ENCODE measurements around the gene CFAP90.
A peak's percentile ranks its signal among the peaks of the same experiment; 100 is the strongest.

Gene CFAP90

DNA sequence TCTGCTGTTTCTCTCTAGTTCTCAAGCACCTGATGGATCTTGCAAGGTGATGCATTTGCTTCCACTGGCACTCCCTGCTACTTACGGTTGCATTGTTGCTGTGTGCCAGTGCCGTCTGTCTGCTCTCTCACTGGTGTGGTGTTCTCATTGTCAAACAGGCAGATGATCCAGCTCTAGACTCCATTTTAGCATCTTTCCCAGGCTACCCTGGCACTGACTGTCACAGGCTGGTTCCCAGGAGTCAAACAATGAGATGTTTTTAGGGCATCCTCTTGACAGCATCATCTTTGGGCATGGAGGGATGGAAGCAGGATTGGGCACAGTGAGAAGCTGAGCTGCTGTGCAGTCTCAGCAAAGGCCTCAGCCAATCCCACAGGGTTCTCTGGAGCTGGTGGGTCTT is 30.9 kb upstream of the CFAP90 start:
- DNase-seq (ENCODE audit: insufficient read length, low spot score), result no peak
- TF ChIP-seq TAF1 (IDR thresholded peaks at IDR 0.05; ENCODE audit: low read depth, low read length), result no peak
- no peak for TF ChIP-seq POU2F2 (IDR thresholded peaks at IDR 0.05; ENCODE audit: low read depth, low read length)
- no peak for TF ChIP-seq POLR2A (IDR thresholded peaks at IDR 0.05; ENCODE audit: low read depth, low read length)
- no peak for TF ChIP-seq PAX5 (IDR thresholded peaks at IDR 0.05; ENCODE audit: insufficient read depth, low read length, severe bottlenecking)
- no peak for TF ChIP-seq SPI1 (IDR thresholded peaks at IDR 0.05; ENCODE audit: low read depth, low read length)
- no peak for TF ChIP-seq POLR2AphosphoS5 (IDR thresholded peaks at IDR 0.05; ENCODE audit: low read depth, low read length)
- no peak for FAIRE-seq

DNA sequence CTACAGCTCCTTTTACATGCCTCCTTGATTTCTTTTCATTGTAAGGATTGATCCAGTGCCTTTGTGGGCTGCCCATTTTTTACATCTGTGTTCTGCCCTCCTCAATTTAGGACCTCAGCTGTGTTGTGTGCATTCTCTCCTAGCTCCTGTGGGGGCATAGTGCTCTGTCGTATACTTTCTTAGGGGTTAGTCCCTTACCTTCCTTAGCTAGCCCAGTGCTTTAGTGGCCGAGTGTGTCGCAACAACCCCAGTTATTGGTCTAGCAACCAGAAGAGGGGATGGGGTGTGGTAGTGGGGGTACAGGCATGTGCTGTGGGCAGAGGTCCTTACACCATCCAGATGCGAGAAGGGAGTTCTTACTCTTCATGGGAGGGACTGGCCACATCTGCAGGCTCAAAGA is 30.2 kb upstream of the CFAP90 start:
- TF ChIP-seq POU2F2 (IDR thresholded peaks at IDR 0.05; ENCODE audit: low read depth, low read length) (no peak), SPI1 (IDR thresholded peaks at IDR 0.05; ENCODE audit: low read depth, low read length) (no peak), POLR2A (IDR thresholded peaks at IDR 0.05; ENCODE audit: low read depth, low read length) (no peak), POLR2AphosphoS5 (IDR thresholded peaks at IDR 0.05; ENCODE audit: low read depth, low read length) (no peak), PAX5 (IDR thresholded peaks at IDR 0.05; ENCODE audit: insufficient read depth, low read length, severe bottlenecking) (no peak), TAF1 (IDR thresholded peaks at IDR 0.05; ENCODE audit: low read depth, low read length) (no peak)
- no peak for FAIRE-seq

DNA sequence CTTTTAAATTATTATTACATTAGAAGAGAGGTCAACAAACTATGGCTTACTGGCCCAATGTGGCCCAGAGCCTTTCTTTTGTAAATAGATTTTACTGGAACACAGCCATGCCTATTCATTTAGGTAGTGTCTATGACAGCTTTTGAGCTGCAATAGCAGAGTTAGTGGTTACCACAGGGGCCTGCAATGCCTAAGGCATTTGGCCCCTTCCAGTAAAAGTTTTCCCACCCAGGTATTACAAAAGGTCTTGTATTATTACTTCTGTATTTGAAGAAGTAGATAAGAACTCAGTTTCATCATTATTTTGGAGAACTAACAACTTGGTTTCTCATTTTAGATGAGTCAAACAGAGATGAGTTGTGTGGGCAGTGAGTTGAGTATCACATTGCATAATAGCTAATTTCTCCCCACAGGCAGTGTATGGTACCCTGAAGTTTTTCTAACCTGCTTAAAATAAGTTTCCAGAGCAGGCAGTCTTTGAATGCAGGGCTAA is 27.5 kb upstream of the CFAP90 start:
- FAIRE-seq (no peak), DNase-seq (ENCODE audit: insufficient read length, low spot score) (peak; percentile 16)
- TF ChIP-seq SPI1 (IDR thresholded peaks at IDR 0.05; ENCODE audit: low read depth, low read length) (no peak), PAX5 (IDR thresholded peaks at IDR 0.05; ENCODE audit: insufficient read depth, low read length, severe bottlenecking) (no peak), POLR2A (IDR thresholded peaks at IDR 0.05; ENCODE audit: low read depth, low read length) (no peak), TAF1 (IDR thresholded peaks at IDR 0.05; ENCODE audit: low read depth, low read length) (no peak)

More for the DNA sequence above, 30.2 kb upstream of the CFAP90 start:
- no peak for DNase-seq (ENCODE audit: insufficient read length, low spot score)

DNA sequence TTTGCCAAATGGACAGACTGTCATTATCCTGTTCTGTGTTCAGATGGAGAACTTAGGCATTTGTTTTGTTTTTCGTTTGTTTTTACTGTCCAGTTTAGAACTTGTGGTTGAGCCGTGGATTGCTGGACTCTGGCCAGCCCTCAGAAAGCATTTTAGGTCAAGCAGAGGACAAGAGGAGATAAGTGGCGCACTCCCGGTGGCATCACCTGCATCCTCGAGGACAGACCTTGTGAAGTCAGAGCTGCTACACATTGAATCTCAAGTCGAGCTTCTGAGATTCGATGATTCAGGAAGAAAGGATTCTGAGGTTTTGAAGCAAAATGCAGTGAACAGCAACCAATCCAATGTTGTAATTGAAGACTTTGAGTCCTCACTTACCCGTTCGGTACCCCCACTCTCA is 26.9 kb upstream of the CFAP90 start:
- TF ChIP-seq TAF1 (IDR thresholded peaks at IDR 0.05; ENCODE audit: low read depth, low read length) (no peak), POU2F2 (IDR thresholded peaks at IDR 0.05; ENCODE audit: low read depth, low read length) (no peak), PAX5 (IDR thresholded peaks at IDR 0.05; ENCODE audit: insufficient read depth, low read length, severe bottlenecking) (no peak), POLR2A (IDR thresholded peaks at IDR 0.05; ENCODE audit: low read depth, low read length) (no peak), POLR2AphosphoS5 (IDR thresholded peaks at IDR 0.05; ENCODE audit: low read depth, low read length) (no peak), SPI1 (IDR thresholded peaks at IDR 0.05; ENCODE audit: low read depth, low read length) (no peak)

DNA sequence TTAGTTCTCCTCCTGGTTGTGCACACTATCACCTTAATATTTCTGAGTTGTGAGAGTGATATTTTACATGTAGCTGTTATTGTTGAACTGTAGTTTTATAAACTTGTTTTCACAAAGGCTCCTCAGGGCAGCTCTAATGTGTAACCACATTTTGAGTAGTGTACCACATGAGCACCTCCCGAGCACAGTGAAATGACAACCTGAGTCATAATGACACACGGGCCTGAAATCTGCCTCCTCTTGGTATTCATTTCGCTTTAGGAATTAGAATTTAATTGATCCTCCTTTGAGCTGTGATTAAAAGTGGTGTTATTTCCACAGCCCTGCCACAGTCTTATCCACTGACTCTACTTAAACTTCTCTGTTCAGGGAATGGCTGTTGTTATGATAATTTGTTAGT is 25.9 kb upstream of the CFAP90 start:
- FAIRE-seq (no peak), DNase-seq (ENCODE audit: insufficient read length, low spot score) (no peak)
- no peak for TF ChIP-seq POLR2AphosphoS5 (IDR thresholded peaks at IDR 0.05; ENCODE audit: low read depth, low read length)
- no peak for TF ChIP-seq SPI1 (IDR thresholded peaks at IDR 0.05; ENCODE audit: low read depth, low read length)
- no peak for TF ChIP-seq PAX5 (IDR thresholded peaks at IDR 0.05; ENCODE audit: insufficient read depth, low read length, severe bottlenecking)
- no peak for TF ChIP-seq POLR2A (IDR thresholded peaks at IDR 0.05; ENCODE audit: low read depth, low read length)
- TF ChIP-seq TAF1 (IDR thresholded peaks at IDR 0.05; ENCODE audit: low read depth, low read length), result no peak
- no peak for TF ChIP-seq POU2F2 (IDR thresholded peaks at IDR 0.05; ENCODE audit: low read depth, low read length)

More for the DNA sequence above, 26.9 kb upstream of the CFAP90 start:
- DNase-seq (ENCODE audit: insufficient read length, low spot score) (no peak), FAIRE-seq (no peak)

DNA sequence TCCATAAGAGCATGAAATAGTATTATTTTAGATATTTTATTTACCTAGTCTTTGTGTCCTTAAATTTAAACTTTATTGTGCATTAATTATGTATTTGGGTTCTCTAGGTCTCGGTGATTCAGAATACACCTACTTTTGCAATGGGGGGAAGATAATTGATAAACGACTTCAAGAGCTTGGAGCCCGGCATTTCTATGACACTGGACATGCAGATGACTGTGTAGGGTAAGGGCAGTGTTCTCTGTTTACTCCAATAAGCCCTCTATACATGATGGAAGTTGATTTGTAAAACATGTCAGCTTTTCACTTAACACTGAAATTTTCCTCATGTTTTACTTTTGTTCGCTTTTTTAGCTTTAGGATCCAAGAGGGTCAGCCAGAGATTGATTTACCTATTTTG is 24.2 kb upstream of the CFAP90 start:
- DNase-seq (ENCODE audit: insufficient read length, low spot score), result no peak
- no peak for FAIRE-seq
- TF ChIP-seq SPI1 (IDR thresholded peaks at IDR 0.05; ENCODE audit: low read depth, low read length) (no peak), PAX5 (IDR thresholded peaks at IDR 0.05; ENCODE audit: insufficient read depth, low read length, severe bottlenecking) (no peak), POLR2A (IDR thresholded peaks at IDR 0.05; ENCODE audit: low read depth, low read length) (no peak), TAF1 (IDR thresholded peaks at IDR 0.05; ENCODE audit: low read depth, low read length) (no peak), POLR2AphosphoS5 (IDR thresholded peaks at IDR 0.05; ENCODE audit: low read depth, low read length) (no peak), POU2F2 (IDR thresholded peaks at IDR 0.05; ENCODE audit: low read depth, low read length) (no peak)

DNA sequence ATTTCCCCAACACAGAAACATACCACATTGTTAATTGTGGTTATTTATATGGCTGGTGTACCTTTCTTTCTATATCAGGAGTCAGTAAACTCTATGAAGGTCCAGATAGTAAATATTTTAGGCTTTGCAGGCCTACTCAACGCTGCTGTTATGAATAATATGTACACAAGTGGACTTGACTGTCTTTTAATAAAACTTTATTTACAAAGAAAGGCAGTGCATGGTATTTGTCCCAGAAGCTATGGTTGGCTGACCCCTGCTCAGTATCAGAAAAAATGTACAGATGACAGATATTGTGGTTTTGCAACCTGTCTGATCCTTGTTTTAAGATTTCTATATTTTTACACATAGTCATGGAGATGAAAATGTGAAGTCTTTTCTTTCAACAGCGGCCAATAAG is 23.7 kb upstream of the CFAP90 start:
- TF ChIP-seq POLR2A (IDR thresholded peaks at IDR 0.05; ENCODE audit: low read depth, low read length) (no peak), POLR2AphosphoS5 (IDR thresholded peaks at IDR 0.05; ENCODE audit: low read depth, low read length) (no peak), SPI1 (IDR thresholded peaks at IDR 0.05; ENCODE audit: low read depth, low read length) (no peak)
- DNase-seq (ENCODE audit: insufficient read length, low spot score) (no peak), FAIRE-seq (no peak)

DNA sequence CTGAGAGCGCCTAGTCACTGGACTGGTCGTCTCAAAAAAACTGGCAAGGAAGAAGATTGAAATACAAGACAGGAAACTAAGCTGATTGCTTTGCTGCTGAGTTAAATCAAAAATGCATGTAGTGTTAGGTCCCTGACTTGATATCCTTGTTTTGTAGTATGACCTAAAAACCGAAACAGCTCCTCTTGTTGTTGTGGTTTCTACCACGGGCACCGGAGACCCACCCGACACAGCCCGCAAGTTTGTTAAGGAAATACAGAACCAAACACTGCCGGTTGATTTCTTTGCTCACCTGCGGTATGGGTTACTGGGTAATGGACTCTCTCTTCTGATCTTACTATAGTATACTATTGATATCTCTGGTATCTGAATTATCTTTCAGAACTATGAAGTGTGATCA is 22.3 kb upstream of the CFAP90 start:
- TF ChIP-seq POLR2AphosphoS5 (IDR thresholded peaks at IDR 0.05; ENCODE audit: low read depth, low read length) (no peak), SPI1 (IDR thresholded peaks at IDR 0.05; ENCODE audit: low read depth, low read length) (no peak), PAX5 (IDR thresholded peaks at IDR 0.05; ENCODE audit: insufficient read depth, low read length, severe bottlenecking) (no peak), POLR2A (IDR thresholded peaks at IDR 0.05; ENCODE audit: low read depth, low read length) (no peak), POU2F2 (IDR thresholded peaks at IDR 0.05; ENCODE audit: low read depth, low read length) (no peak), TAF1 (IDR thresholded peaks at IDR 0.05; ENCODE audit: low read depth, low read length) (no peak)
- peak; percentile 5 for FAIRE-seq
- DNase-seq (ENCODE audit: insufficient read length, low spot score), result no peak

DNA sequence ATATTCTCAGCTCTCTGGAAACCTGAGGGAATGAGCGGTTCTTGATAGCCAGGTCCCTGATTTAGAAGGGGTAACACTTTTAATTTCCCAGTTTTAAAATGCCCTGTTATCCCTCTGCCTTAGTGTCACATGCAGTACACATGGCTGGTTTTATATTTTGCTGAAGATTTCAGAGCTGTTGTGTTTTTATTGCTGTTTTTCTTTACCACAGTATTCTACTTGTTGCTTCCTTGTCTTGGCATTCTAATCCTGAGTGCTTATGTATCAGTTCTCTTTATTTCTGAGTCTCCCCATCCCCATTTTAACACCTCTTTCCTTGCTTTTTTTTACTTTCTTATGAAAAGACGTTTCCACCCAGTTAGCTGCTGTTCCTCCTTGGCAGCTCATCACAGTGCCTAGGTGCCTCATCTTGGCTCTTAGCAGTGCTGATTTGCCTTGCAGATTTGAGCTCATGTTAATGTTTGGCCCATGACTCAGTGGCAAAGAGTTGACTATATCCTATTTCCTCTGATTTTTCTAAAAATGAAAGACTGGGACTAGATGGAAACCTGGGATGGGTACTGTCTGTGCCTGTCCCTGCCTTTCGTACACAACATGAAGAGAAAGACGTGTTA is 21.7 kb upstream of the CFAP90 start:
- no peak for TF ChIP-seq SPI1 (IDR thresholded peaks at IDR 0.05; ENCODE audit: low read depth, low read length)
- no peak for TF ChIP-seq TAF1 (IDR thresholded peaks at IDR 0.05; ENCODE audit: low read depth, low read length)
- TF ChIP-seq POU2F2 (IDR thresholded peaks at IDR 0.05; ENCODE audit: low read depth, low read length), result no peak
- no peak for TF ChIP-seq PAX5 (IDR thresholded peaks at IDR 0.05; ENCODE audit: insufficient read depth, low read length, severe bottlenecking)
- TF ChIP-seq POLR2AphosphoS5 (IDR thresholded peaks at IDR 0.05; ENCODE audit: low read depth, low read length), result no peak
- no peak for TF ChIP-seq POLR2A (IDR thresholded peaks at IDR 0.05; ENCODE audit: low read depth, low read length)
- DNase-seq (ENCODE audit: insufficient read length, low spot score) (no peak), FAIRE-seq (no peak)

DNA sequence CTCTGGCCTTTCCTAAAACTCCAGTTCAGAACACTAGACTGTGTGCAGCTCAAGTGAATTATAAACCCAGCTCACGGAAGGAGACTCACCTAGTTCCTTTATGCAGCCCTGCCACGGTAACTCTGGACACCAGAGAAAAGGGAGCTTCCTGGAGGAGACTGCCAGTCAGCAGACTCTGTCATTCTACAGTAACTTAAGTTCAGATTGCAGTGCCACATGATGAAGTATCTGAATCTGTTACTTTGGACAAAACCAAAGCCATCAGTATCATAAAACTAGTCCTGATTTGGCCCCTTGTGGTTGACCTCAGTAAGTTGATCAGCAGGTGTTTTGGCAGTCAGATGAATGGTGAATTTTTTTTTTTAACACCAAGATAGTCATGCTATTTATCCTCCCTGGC is 20.7 kb upstream of the CFAP90 start:
- FAIRE-seq (peak; percentile 13), DNase-seq (ENCODE audit: insufficient read length, low spot score) (no peak)
- TF ChIP-seq POU2F2 (IDR thresholded peaks at IDR 0.05; ENCODE audit: low read depth, low read length) (no peak), SPI1 (IDR thresholded peaks at IDR 0.05; ENCODE audit: low read depth, low read length) (no peak), POLR2A (IDR thresholded peaks at IDR 0.05; ENCODE audit: low read depth, low read length) (no peak), TAF1 (IDR thresholded peaks at IDR 0.05; ENCODE audit: low read depth, low read length) (no peak), PAX5 (IDR thresholded peaks at IDR 0.05; ENCODE audit: insufficient read depth, low read length, severe bottlenecking) (no peak), POLR2AphosphoS5 (IDR thresholded peaks at IDR 0.05; ENCODE audit: low read depth, low read length) (no peak)
